ENCODE measurements around the gene SRPK3.

DNA sequence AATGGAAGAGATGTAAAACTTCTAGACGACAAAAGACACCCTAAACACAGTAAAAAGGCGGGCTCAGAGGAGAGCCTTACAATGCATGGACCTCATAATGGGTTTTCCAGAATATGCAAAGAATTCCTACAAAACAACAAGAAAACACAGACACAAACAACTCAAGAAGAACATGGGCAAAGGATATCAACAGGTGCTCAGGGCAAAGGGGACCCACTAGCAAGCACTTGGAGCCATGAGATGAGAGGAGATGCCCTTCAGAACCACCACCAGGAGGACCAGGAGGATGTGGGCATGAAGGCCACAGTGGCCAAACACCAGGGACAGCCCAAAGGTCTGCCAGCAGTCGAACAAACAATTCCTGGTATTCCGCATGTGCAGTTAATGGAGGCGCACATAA, 32.3 kb downstream of the SRPK3 start:
- TF ChIP-seq, protein P1, sequence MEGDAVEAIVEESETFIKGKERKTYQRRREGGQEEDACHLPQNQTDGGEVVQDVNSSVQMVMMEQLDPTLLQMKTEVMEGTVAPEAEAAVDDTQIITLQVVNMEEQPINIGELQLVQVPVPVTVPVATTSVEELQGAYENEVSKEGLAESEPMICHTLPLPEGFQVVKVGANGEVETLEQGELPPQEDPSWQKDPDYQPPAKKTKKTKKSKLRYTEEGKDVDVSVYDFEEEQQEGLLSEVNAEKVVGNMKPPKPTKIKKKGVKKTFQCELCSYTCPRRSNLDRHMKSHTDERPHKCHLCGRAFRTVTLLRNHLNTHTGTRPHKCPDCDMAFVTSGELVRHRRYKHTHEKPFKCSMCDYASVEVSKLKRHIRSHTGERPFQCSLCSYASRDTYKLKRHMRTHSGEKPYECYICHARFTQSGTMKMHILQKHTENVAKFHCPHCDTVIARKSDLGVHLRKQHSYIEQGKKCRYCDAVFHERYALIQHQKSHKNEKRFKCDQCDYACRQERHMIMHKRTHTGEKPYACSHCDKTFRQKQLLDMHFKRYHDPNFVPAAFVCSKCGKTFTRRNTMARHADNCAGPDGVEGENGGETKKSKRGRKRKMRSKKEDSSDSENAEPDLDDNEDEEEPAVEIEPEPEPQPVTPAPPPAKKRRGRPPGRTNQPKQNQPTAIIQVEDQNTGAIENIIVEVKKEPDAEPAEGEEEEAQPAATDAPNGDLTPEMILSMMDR (IDR thresholded peaks at IDR 0.05; ENCODE audit: insufficient read depth, low read length), result no peak
- TF ChIP-seq POLR2AphosphoS5 (IDR thresholded peaks at IDR 0.05; ENCODE audit: low read depth) (no peak), GABPA (IDR thresholded peaks at IDR 0.05; ENCODE audit: low read depth) (no peak)
